PC-3 (cell line): ENCODE data around the gene ATXN2L. TPM values are rescaled to one million over a fixed set of nuclear protein-coding genes. Genes with fewer than 3 reads are reported as not detected.
A peak's percentile ranks its signal among the peaks of the same experiment; 100 is the strongest.

ENCODE experiments used
- ATAC-seq: fragments of 200-7000 bp; cut with Tn5 transposase; 2 replicates; pipeline ENCODE4 v1.9.1; 2020; ENCODE audit warnings: mild to moderate bottlenecking, moderate library complexity
- BruUV-seq: library from RNA; stranded (reverse); fragments of 400-500 nt; replicated peaks from 2 replicates; lab custom pipeline; 2021; lab: Mats Ljungman, UMichigan
- CTCF ChIA-PET: fragments of 300-600 bp; sonication (Branson Sonifier 250); formaldehyde crosslinking; loops from one replicate; lab custom pipeline; 2022; ENCODE audit warnings: antibody characterized with exemption; lab: Charles Lee
- POLR2A ChIA-PET: fragments of 300-600 bp; sonication (Branson Sonifier 250); formaldehyde crosslinking; loops from one replicate; lab custom pipeline; 2022; ENCODE audit warnings: antibody characterized with exemption; ENCODE audit not compliant: unreplicated experiment; lab: Charles Lee
- DNase-seq: peaks from one replicate; pipeline ENCODE4 v3.0.0-alpha.2; 2015
- H2AFZ ChIP-seq: fragments of 300-600 bp; sonication (generic); 2 replicates; pipeline ENCODE4 v1.6.0; 2016; ENCODE audit warnings: antibody characterized with exemption, low read length
- H3F3A ChIP-seq: fragments of 300-600 bp; sonication (generic); one replicate; pipeline ENCODE4 v1.6.0; 2017; ENCODE audit warnings: antibody characterized with exemption, low read length, control low read depth, mild to moderate bottlenecking; ENCODE audit not compliant: unreplicated experiment
- H3K27ac ChIP-seq: fragments of 300-600 bp; sonication (generic); 2 replicates; pipeline ENCODE4 v1.5.1; 2016; ENCODE audit warnings: mild to moderate bottlenecking, low read length
- H3K27me3 ChIP-seq: fragments of 300-600 bp; sonication (generic); 2 replicates; pipeline ENCODE4 v1.6.1; 2016; ENCODE audit warnings: low read length, mixed read lengths
- H3K36me3 ChIP-seq: fragments of 300-600 bp; sonication (generic); 2 replicates; pipeline ENCODE4 v1.6.1; 2016; ENCODE audit warnings: low read depth, mixed run types, low read length, mixed read lengths
- H3K4me1 ChIP-seq: fragments of 300-600 bp; sonication (generic); 2 replicates; pipeline ENCODE4 v1.5.1; 2016; ENCODE audit warnings: low read length; ENCODE audit not compliant: insufficient read depth
- H3K4me2 ChIP-seq: fragments of 300-600 bp; sonication (generic); 2 replicates; pipeline ENCODE4 v1.6.0; 2016; ENCODE audit warnings: low read length
- H3K4me3 ChIP-seq: fragments of 300-600 bp; sonication (generic); 2 replicates; pipeline ENCODE4 v1.5.1; 2016; ENCODE audit warnings: mild to moderate bottlenecking, low read length, mixed read lengths
- H3K79me2 ChIP-seq: fragments of 300-600 bp; sonication (generic); 2 replicates; pipeline ENCODE4 v1.6.1; 2017; ENCODE audit warnings: low read length, mixed read lengths
- H3K9ac ChIP-seq: fragments of 300-600 bp; sonication (generic); 2 replicates; pipeline ENCODE4 v1.6.0; 2016; ENCODE audit warnings: mild to moderate bottlenecking, low read length
- H3K9me2 ChIP-seq: fragments of 300-600 bp; sonication (generic); replicated peaks from 2 replicates; pipeline ENCODE4 v1.6.1; 2016; ENCODE audit warnings: mixed run types, low read length, mixed read lengths
- H3K9me3 ChIP-seq: fragments of 300-600 bp; sonication (generic); 2 replicates; pipeline ENCODE4 v1.6.1; 2016; ENCODE audit warnings: low read length, mixed read lengths
- H4K20me1 ChIP-seq: fragments of 300-600 bp; sonication (generic); 2 replicates; pipeline ENCODE4 v1.6.1; 2016; ENCODE audit warnings: low read length, mixed read lengths
- CTCF ChIP-seq: fragments of 300-600 bp; sonication (generic); conservative IDR thresholded peaks from 2 replicates; pipeline ENCODE4 v1.5.1; 2017; ENCODE audit warnings: antibody characterized with exemption, low read depth, mild to moderate bottlenecking, low read length
- EZH2 ChIP-seq: fragments of 300-600 bp; sonication (generic); IDR thresholded peaks from one replicate; pipeline ENCODE4 v1.6.1; 2017; ENCODE audit warnings: antibody characterized with exemption, mild to moderate bottlenecking, low read length; ENCODE audit not compliant: unreplicated experiment
- EZH2phosphoT487 ChIP-seq: fragments of 300-600 bp; sonication (generic); IDR thresholded peaks from 2 replicates; pipeline ENCODE4 v1.6.1; 2018; ENCODE audit warnings: mild to moderate bottlenecking, antibody characterized with exemption, low read length, borderline replicate concordance
- intact Hi-C: fragments of 100-400 bp; cut with micrococcal nuclease; formaldehyde crosslinking; loops from 2 replicates; pipeline ENCODE4 v1.9.0; 2023
- total RNA-seq: library from RNA; depleted of rRNA; stranded (reverse); fragments of >200 nt; gene quantifications from 2 replicates; pipeline ENCODE4 v1.2.3, GENCODE V29; 2014

The ATXN2L gene
- total RNA-seq, 1 experiment from 2014 or later = 65.8 TPM

DNA sequence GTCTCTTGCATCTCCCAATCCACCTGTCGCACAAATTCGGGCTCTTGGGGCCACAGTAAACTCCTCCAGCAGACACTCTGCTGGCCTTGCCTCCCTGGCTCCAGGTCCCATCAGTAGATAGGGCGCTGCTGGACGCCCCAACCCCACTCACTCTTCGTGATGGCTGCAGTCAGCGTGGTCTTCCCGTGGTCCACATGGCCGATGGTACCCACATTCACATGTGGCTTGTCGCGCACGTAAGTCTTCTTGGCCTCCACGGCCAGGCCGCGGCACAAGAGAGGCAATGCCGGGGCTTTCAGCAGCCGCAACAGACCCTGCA, 22.9 kb downstream of the ATXN2L start:
- Histone ChIP-seq H3K27me3 (no peaks in the 10 kb centered on the region), H3K4me2 (peak overlapping the region; percentile 90), H3K9me2 (no peaks in the 10 kb centered on the region), H2AFZ (peak overlapping the region; percentile 71), H3K36me3 (peaks cover 19% of the 10 kb centered on the region; the same call in 1 of the 2 replicates), H3K9me3 (no peaks in the 10 kb centered on the region), H3K4me3 (peak overlapping the region; percentile 100), H3K9ac (peak overlapping the region; percentile 98), H3K79me2 (peaks cover 31% of the 10 kb centered on the region), H3K4me1 (0 out of 2 replicates have a peak, but pooled peaks cover 7% of the 10 kb centered on the region), H3F3A (no peaks in the 10 kb centered on the region), H3K27ac (peak overlapping the region; percentile 49), H4K20me1 (no peaks in the 10 kb centered on the region)
- intact Hi-C loops = loop anchor here (1.0 kb wide), 1 partner anchor 18 kb away; the partner anchor contains the start of gene SH2B1
- no peak for DNase-seq
- no peak for ATAC-seq
- POLR2A ChIA-PET = no interaction called here
- CTCF ChIA-PET = no interaction called here
- BruUV-seq = TSS peak; percentile 52
- TF ChIP-seq EZH2 (no peak), CTCF (no peak), EZH2phosphoT487 (no peak)

GRCh38 chr16:28846080-28846932, 23.5 kb downstream of the ATXN2L start, which contains the start of gene TUFM:
Gene TUFM, minus strand, starts transcription at chr16:28846348. Its CDS starts 79 bp downstream, at chr16:28846269.
- H3K9me3 ChIP-seq = no peaks in the 10 kb centered on the region
- H3K27me3 ChIP-seq = no peaks in the 10 kb centered on the region
- H3K79me2 ChIP-seq = peaks cover 31% of the 10 kb centered on the region
- no peaks in the 10 kb centered on the region for H3F3A ChIP-seq
- H3K9ac ChIP-seq = peak within 1 kb of the TSS; percentile 98
- intact Hi-C loops = loop anchor here (1.0 kb wide), 1 partner anchor 17 kb away; the partner anchor contains the start of gene SH2B1
- peak; percentile 91 for ATAC-seq
- H3K4me1 ChIP-seq = 0 out of 2 replicates have a peak, but pooled peaks cover 7% of the 10 kb centered on the region
- BruUV-seq = TSS peak; percentile 38
- H3K9me2 ChIP-seq = no peaks in the 10 kb centered on the region
- ChIA-PET CTCF (no interaction called here), POLR2A (interaction anchor here (0.5 kb wide), 1 partner anchor 22 kb away, joined by 4 read pairs; no protein-coding TSS in a partner anchor)
- peak; percentile 58 for TF ChIP-seq CTCF
- TF ChIP-seq EZH2phosphoT487 = no peak
- peak within 1 kb of the TSS; percentile 100 for H3K4me3 ChIP-seq
- H3K27ac ChIP-seq = peak within 1 kb of the TSS; percentile 49
- H3K36me3 ChIP-seq = peaks cover 19% of the 10 kb centered on the region; the same call in 1 of the 2 replicates
- H4K20me1 ChIP-seq = no peaks in the 10 kb centered on the region
- peak within 1 kb of the TSS; percentile 76 for H2AFZ ChIP-seq
- DNase-seq = peak; percentile 95
- H3K4me2 ChIP-seq = peak within 1 kb of the TSS; percentile 90
